ENCODE results near the gene PITRM1.

DNA sequence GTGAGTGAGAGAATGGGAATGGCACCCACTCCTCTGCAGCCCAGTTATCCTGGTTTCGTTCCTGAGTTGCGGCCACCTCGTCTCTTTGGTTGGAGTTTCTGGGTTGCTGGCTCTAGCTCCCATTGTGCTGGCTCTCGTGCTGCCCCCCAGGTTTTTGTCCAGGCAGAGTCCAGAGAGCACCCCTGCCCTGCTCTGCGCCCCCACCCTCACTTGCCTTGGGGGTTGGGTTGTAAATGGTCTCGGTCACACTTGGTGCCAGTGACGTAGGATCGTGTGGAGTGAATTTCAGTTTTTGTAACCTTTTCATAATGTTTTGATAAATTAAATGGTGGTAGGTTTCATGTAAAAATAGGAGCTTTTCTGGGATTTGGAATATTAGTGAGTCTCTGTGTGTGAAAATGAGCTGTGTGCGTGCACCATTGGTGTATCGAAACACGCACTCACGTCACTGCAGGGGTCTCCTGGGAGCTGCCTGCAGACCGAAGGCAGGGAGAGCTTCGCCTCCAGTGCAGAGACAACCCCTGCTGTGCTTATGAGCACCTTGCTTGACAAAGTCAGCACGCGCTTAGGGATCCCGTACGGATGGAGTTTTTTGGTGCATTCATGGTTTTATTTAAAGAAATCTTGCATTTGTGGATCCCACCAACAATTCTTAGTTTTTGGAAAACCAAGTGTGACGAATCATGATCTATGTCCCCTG, 72.3 kb downstream of the PITRM1 start:
- no peak for TF ChIP-seq EZH2 (IDR thresholded peaks at IDR 0.05; ENCODE audit: insufficient read depth, poor library complexity, severe bottlenecking)
- TF ChIP-seq EZH2phosphoT487 (IDR thresholded peaks at IDR 0.05; ENCODE audit: insufficient read depth, low read depth): no peak
